Activated T-cell treated with anti-CD3 and anti-CD28 coated beads, Interleukin-2, amount 50 U/mL, for 72 hours (primary cell): ENCODE data around the gene ABCF3. TPM values are rescaled to one million over a fixed set of nuclear protein-coding genes. Genes with fewer than 3 reads are reported as not detected.

Source experiments
- ATAC-seq, 2 donors: fragments of 150-1000 bp; cut with Tn5 transposase; replicated peaks in 1 of 2; 2 replicates each; pipeline ENCODE4 v1.10.0; 2021; ENCODE audit warnings: moderate library complexity in 2 of 2, mild to moderate bottlenecking in 1 of 2
- DNase-seq, 2 donors: peaks; one replicate each; pipeline ENCODE4 v3.0.0; 2021 to 2022; ENCODE audit warnings: mixed read lengths in 1 of 2
- H3K27ac Mint-ChIP-seq: one replicate; pipeline ENCODE4 v1.8.0; 2022; ENCODE audit warnings: mild to moderate bottlenecking, moderate library complexity, mixed read lengths
- H3K27me3 Mint-ChIP-seq: one replicate; pipeline ENCODE4 v1.8.0; 2022; ENCODE audit warnings: low read depth, mixed read lengths
- H3K36me3 Mint-ChIP-seq, 2 donors: one replicate each; pipeline ENCODE4 v1.8.0; 2022; ENCODE audit warnings: mixed read lengths in 2 of 2, mild to moderate bottlenecking in 1 of 2; ENCODE audit not compliant: insufficient read depth in 2 of 2
- H3K4me1 Mint-ChIP-seq: one replicate; pipeline ENCODE4 v1.8.0; 2022; ENCODE audit warnings: low read depth, mixed read lengths
- H3K4me3 Mint-ChIP-seq, 2 donors: one replicate each; pipeline ENCODE4 v1.8.0; 2022; ENCODE audit warnings: mild to moderate bottlenecking in 2 of 2, mixed read lengths in 2 of 2, moderate library complexity in 2 of 2
- H3K9me3 Mint-ChIP-seq, 2 donors: one replicate each; pipeline ENCODE4 v1.8.0; 2022; ENCODE audit warnings: mixed read lengths in 2 of 2
- total RNA-seq, 2 donors: library from RNA; stranded (reverse); gene quantifications; one replicate each; pipeline ENCODE4 v1.2.3, GENCODE V29; 2022

The ABCF3 gene
- total RNA-seq, 2 donors from 2014 or later = 70.8 to 71.6 TPM

- no peaks in the 10 kb centered on the region for H3K9me3 Mint-ChIP-seq
- peaks cover 5% of the 10 kb centered on the region for H3K4me1 Mint-ChIP-seq
- ATAC-seq = no peak
- H3K36me3 Mint-ChIP-seq = no peaks in the 10 kb centered on the region
- H3K4me3 Mint-ChIP-seq = no peak overlapping the region
- no peak overlapping the region for H3K27ac Mint-ChIP-seq
- no peak for DNase-seq
- H3K27me3 Mint-ChIP-seq = peaks cover 30% of the 10 kb centered on the region
Observed at GRCh38 chr3:184233127-184233843, 47.3 kb downstream of the ABCF3 start.

DNA sequence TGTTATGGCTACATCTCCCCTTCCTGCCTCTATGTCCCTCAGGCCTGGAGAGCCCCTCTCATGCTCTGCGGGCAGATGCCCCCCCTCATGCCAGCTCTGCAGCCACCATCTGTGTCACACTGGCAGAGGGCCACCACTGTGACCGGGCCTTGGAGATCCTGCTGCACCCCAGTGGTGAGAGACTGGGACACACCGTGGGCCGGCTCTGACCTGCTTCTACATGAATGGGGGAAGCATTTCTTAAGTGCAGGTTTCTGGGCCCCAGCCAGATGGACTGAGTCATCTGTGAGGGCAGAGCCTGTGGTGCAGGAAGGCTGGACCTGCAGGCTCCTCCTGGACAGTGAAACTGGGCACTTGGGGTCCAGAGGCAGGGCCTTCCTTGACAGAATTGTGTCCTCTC lies 48.2 kb downstream of the ABCF3 start:
- ATAC-seq (no peak), DNase-seq (no peak)
- H3K27me3 Mint-ChIP-seq = peaks cover 21% of the 10 kb centered on the region
- H3K9me3 Mint-ChIP-seq = no peaks in the 10 kb centered on the region
- no peak overlapping the region for H3K27ac Mint-ChIP-seq
- H3K4me3 Mint-ChIP-seq = no peak overlapping the region
- no peaks in the 10 kb centered on the region for H3K4me1 Mint-ChIP-seq
- H3K36me3 Mint-ChIP-seq = no peaks in the 10 kb centered on the region

DNA sequence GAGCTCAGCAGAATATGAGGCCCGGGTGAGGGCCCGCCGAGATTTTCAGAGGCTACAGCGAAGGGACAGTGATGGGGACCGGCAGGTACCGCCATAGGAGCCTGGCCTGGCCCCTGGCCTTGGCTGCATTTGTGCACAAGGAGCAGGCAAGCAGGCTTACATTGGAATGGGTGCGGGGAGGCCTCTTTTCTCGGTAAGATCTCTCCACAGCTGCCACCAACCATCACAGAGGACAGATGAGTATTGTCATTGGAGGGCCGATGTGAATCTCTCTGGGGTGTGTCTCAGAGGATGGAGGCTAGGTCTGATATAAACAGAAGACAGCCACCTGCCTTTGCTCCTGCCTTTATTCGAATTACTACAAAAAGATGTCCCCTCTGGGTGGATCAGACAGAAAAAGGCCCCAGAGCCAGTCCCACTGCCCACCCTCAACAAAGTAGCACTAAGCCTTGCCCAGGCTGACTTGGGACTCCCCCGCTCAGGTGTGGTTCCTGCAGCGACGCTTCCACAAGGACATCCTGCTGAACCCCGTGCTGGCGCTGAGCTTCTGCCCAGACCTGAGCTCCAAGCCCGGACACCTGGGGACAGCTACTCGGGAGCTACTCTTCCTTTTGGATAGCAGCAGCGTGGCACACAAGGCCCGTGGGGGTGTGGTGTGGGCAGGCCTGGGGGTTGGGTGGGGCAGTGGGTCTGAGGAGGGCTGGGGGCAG lies 48.8 kb downstream of the ABCF3 start:
- DNase-seq = no peak
- Mint-ChIP-seq H3K27ac (no peak overlapping the region), H3K9me3 (no peaks in the 10 kb centered on the region), H3K36me3 (no peaks in the 10 kb centered on the region), H3K4me3 (no peak overlapping the region), H3K4me1 (peaks cover 2% of the 10 kb centered on the region), H3K27me3 (peaks cover 21% of the 10 kb centered on the region)
- no peak for ATAC-seq

DNA sequence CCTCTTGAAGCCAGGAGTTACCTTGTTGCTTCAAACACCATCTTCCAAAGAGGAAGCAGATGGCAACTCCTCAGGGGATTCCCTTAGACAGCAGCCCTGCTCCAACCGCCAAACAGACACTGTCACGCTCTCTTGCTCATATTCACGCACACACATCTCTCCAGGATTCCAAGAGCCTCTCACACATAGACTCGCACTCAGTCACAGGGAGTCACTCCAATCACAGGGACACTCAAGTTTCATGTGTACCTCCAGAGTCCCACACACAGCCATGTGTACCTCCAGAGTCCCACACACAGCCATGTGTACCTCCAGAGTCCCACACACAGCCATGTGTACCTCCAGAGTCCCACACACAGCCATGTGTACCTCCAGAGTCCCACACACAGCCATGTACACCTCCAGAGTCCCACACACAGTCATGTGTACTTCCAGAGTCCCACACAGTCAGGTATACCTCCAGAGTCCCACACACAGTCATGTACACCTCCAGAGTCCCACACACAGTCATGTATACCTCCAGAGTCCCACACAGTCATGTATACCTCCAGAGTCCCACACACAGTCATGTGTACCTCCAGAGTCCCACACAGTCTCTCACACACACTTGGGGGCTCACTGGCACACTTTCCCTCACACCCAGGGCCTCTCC lies 49.5 kb downstream of the ABCF3 start:
- Mint-ChIP-seq H3K4me3 (no peak overlapping the region), H3K27me3 (peaks cover 21% of the 10 kb centered on the region), H3K9me3 (no peaks in the 10 kb centered on the region), H3K4me1 (peaks cover 7% of the 10 kb centered on the region), H3K36me3 (no peaks in the 10 kb centered on the region), H3K27ac (no peak overlapping the region)
- ATAC-seq = no peak
- no peak for DNase-seq

DNA sequence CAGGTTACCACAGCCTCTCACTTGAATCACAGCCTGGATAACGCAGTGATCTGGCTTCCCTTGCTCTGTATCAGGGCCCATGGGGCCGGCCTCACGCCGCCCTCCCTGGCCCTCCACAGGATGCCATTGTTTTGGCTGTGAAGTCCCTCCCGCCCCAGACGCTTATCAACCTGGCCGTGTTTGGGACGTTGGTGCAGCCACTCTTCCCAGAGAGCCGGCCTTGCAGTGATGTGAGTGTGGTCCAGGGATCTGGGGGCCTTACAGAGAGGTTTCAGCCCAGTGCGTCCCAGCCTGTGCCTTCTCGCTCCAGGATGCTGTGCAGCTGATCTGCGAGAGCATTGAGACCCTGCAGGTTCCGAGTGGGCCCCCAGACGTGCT lies 50.0 kb downstream of the ABCF3 start:
- ATAC-seq (no peak), DNase-seq (no peak)
- Mint-ChIP-seq H3K27ac (no peak overlapping the region), H3K4me3 (no peak overlapping the region), H3K27me3 (peaks cover 19% of the 10 kb centered on the region), H3K36me3 (no peaks in the 10 kb centered on the region), H3K4me1 (peaks cover 7% of the 10 kb centered on the region), H3K9me3 (no peaks in the 10 kb centered on the region)

DNA sequence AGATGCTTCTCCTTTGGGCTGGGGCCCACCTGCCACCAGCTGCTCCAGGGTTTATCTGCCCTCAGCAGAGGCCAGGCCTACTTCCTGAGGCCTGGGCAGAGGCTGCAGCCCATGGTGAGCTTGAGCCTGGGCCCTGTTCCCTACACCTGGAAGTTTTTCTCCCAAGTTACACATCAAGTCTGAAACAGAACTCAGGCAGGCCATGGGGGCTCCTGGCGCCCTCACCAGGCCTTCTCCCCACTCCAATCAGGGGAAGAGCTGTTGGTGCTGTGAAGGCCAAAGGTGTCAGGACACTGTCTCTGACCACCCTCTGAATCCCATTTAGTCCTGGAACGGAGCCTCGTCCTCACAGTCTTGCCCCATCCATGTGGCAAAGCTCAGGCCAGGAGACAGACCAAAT lies 50.6 kb downstream of the ABCF3 start:
- peaks cover 7% of the 10 kb centered on the region for H3K4me1 Mint-ChIP-seq
- no peak overlapping the region for H3K4me3 Mint-ChIP-seq

GRCh38 chr3:184237211-184237610 lies 51.2 kb downstream of the ABCF3 start:
- H3K36me3 Mint-ChIP-seq = no peaks in the 10 kb centered on the region

More for the DNA sequence above, 50.6 kb downstream of the ABCF3 start:
- DNase-seq (no peak), ATAC-seq (no peak)
- Mint-ChIP-seq H3K27ac (no peak overlapping the region), H3K9me3 (no peaks in the 10 kb centered on the region), H3K27me3 (peaks cover 12% of the 10 kb centered on the region), H3K36me3 (no peaks in the 10 kb centered on the region)

DNA sequence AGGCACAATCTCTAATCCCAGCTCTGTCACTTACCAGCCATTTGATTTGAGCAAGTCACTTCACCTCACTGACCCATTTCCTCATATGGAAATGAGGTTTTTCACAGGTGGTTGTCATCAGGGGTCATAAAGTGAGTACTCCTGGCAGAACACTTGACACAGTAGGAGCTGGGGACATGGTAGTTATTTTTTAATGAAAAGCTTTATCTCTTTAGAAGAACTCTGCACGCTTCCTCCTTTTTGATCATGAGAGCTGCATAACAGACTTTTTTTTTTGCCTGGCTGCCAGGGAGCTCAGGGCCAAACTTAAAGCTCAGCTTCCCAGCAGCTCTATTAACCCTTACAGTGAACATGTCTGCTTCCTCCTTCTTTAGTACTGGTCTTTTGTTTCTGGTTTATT lies 51.8 kb downstream of the ABCF3 start:
- Mint-ChIP-seq H3K27ac (no peak overlapping the region), H3K4me3 (no peak overlapping the region)

More at GRCh38 chr3:184237211-184237610, 51.2 kb downstream of the ABCF3 start:
- DNase-seq (no peak), ATAC-seq (no peak)
- H3K27ac Mint-ChIP-seq = no peak overlapping the region
- no peak overlapping the region for H3K4me3 Mint-ChIP-seq
- H3K27me3 Mint-ChIP-seq = peaks cover 7% of the 10 kb centered on the region
- H3K9me3 Mint-ChIP-seq = no peaks in the 10 kb centered on the region
- H3K4me1 Mint-ChIP-seq = peaks cover 7% of the 10 kb centered on the region

GRCh38 chr3:184238246-184238818 lies 52.3 kb downstream of the ABCF3 start:
- DNase-seq (no peak), ATAC-seq (no peak)
- peaks cover 2 to 3% of the 10 kb centered on the region in 2 donors for H3K36me3 Mint-ChIP-seq
- no peak overlapping the region for H3K4me3 Mint-ChIP-seq
- H3K27ac Mint-ChIP-seq = no peak overlapping the region
- peaks cover 7% of the 10 kb centered on the region for H3K4me1 Mint-ChIP-seq
- no peaks in the 10 kb centered on the region for H3K9me3 Mint-ChIP-seq
- H3K27me3 Mint-ChIP-seq = no peaks in the 10 kb centered on the region

More for the DNA sequence above, 51.8 kb downstream of the ABCF3 start:
- H3K36me3 Mint-ChIP-seq = peaks cover under 1 to 2% of the 10 kb centered on the region in 2 donors
- H3K4me1 Mint-ChIP-seq = peaks cover 7% of the 10 kb centered on the region
- ATAC-seq = no peak
- no peak for DNase-seq
- H3K27me3 Mint-ChIP-seq = peaks cover under 1% of the 10 kb centered on the region
- no peaks in the 10 kb centered on the region for H3K9me3 Mint-ChIP-seq

DNA sequence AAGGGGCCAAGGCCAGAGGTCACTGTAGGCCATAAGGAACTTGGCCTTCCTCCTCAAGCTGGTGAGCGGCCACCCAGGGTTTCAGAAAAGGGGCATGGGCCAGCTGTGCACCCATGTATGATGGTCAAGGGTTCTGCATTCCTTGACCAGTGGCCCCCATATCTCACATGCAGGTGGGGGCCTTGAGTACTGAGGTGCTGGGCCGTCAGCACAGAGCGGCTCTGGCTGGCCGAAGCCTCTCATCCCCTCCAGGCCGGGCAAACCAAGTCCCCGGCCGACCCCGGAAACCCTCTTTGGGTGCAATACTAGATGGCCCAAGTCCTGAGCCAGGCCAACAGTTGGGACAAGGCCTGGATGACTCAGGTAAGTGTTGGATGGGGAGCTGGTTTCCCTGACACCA lies 53.2 kb downstream of the ABCF3 start:
- H3K27me3 Mint-ChIP-seq = no peaks in the 10 kb centered on the region
- no peaks in the 10 kb centered on the region for H3K9me3 Mint-ChIP-seq
- ATAC-seq (no peak), DNase-seq (no peak)
- no peak overlapping the region for H3K27ac Mint-ChIP-seq
- H3K4me3 Mint-ChIP-seq = no peak overlapping the region
- peaks cover 7% of the 10 kb centered on the region for H3K4me1 Mint-ChIP-seq
- H3K36me3 Mint-ChIP-seq = peaks cover 2 to 3% of the 10 kb centered on the region in 2 donors

- H3K4me3 Mint-ChIP-seq = no peak overlapping the region
- H3K27ac Mint-ChIP-seq = no peak overlapping the region
- H3K9me3 Mint-ChIP-seq = no peaks in the 10 kb centered on the region
Observed at GRCh38 chr3:184239708-184240107, 53.7 kb downstream of the ABCF3 start.

DNA sequence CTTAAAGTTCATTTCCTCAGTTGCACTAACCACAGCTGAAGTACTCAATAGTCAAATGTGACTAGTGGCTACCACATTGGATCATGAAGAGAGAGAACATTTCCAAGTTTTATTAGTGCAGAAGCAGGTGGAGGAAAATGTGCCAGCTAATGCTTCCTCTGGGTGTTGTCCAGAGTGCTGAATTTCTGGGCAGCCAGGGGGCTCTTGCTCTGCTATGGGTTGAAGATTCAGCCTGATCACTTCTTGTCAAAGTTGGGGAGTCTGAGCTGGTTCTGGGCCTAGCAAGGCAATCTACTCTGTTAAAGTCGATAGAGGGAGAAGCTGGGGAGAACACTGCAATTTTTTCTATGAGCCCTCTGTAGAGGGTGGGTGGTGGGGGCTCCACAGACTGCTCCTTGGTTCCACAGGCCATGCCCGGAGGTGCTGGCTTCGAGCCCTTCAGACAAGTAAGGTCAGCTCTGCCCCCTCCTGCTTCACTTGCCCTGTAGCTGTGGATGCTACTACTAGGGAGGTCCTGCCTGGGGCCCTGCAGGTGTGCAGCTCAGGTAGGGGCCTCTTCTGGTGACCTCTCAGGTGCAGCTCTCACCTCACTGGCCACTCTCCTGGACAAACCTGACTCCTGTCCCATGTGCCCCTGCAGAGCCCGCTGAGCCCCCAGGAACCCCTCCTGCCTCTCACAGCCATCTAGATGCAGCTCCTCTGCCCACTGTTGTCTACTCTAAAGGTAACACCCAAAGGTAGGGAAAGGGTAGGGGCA lies 54.6 kb downstream of the ABCF3 start:
- Mint-ChIP-seq H3K9me3 (no peaks in the 10 kb centered on the region), H3K4me3 (no peak overlapping the region), H3K27me3 (no peaks in the 10 kb centered on the region), H3K4me1 (peaks cover 7% of the 10 kb centered on the region), H3K27ac (no peak overlapping the region), H3K36me3 (peaks cover 2 to 9% of the 10 kb centered on the region in 2 donors)
- DNase-seq = no peak
- ATAC-seq = no peak

More at GRCh38 chr3:184239708-184240107, 53.7 kb downstream of the ABCF3 start:
- H3K27me3 Mint-ChIP-seq = no peaks in the 10 kb centered on the region
- H3K4me1 Mint-ChIP-seq = peaks cover 7% of the 10 kb centered on the region
- DNase-seq (no peak), ATAC-seq (no peak)
- H3K36me3 Mint-ChIP-seq = peaks cover 2 to 7% of the 10 kb centered on the region in 2 donors

GRCh38 chr3:184241141-184241446 lies 55.1 kb downstream of the ABCF3 start:
- Mint-ChIP-seq H3K27ac (no peak overlapping the region), H3K4me1 (peaks cover 10% of the 10 kb centered on the region), H3K9me3 (no peaks in the 10 kb centered on the region), H3K4me3 (no peak overlapping the region), H3K27me3 (no peaks in the 10 kb centered on the region), H3K36me3 (peaks cover 2 to 9% of the 10 kb centered on the region in 2 donors)
- DNase-seq (no peak), ATAC-seq (no peak)
